ENCODE results near the gene APOC1.
"Not testable (repeated sequence)": the region's sequence is repeated elsewhere in the genome, so short reads cannot be mapped to it uniquely, and the experiment has no call there.

Gene APOC1
- 0 reads per million in 4 experiments for total RNA-seq

DNA sequence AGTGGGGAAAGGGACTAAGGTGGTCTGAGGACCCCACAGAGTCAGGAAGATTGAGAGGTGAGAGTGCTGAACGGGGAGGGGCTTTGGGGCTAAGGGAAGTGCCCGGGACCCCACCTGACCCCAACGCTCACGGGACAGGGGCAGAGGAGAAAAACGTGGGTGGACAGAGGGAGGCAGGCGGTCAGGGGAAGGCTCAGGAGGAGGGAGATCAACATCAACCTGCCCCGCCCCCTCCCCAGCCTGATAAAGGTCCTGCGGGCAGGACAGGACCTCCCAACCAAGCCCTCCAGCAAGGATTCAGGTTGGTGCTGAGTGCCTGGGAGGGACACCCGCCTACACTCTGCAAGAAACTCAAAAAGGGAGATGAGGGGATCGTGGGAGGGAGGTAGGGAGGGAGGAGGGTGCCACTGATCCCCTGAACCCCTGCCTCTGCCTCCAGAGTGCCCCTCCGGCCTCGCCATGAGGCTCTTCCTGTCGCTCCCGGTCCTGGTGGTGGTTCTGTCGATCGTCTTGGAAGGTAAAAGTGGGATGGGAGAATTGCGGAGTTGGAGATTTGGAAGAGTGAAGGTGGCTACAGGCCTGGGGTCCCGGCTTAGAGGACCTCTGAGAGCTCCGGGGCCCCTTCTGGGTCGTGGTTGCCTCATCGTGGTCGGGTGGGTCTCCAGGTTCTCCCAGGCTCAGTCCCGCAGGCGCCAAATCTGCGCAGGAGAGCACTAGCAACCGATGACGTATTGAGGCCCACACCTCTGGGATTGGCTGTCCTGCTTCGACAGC, at the start of gene APOC1:
Gene APOC1 (plus strand): TSS at position 176 of the 774 bp plus-strand sequence. CDS start 284 bp downstream, at position 460.
- peak; percentile 70 for DNase-seq

DNA sequence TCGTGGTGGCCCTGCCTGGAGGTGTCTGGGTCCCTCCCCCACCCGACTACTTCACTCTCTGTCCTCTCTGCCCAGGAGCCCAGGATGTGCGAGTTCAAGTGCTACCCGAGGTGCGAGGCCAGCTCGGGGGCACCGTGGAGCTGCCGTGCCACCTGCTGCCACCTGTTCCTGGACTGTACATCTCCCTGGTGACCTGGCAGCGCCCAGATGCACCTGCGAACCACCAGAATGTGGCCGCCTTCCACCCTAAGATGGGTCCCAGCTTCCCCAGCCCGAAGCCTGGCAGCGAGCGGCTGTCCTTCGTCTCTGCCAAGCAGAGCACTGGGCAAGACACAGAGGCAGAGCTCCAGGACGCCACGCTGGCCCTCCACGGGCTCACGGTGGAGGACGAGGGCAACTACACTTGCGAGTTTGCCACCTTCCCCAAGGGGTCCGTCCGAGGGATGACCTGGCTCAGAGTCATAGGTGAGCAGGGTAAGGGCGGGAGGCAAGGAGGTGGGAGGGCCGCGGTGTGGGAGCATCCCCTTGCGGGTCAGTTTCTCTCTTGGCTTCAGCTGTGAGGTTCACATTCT, 49.1 kb upstream of the APOC1 start:
- DNase-seq, result no peak

DNA sequence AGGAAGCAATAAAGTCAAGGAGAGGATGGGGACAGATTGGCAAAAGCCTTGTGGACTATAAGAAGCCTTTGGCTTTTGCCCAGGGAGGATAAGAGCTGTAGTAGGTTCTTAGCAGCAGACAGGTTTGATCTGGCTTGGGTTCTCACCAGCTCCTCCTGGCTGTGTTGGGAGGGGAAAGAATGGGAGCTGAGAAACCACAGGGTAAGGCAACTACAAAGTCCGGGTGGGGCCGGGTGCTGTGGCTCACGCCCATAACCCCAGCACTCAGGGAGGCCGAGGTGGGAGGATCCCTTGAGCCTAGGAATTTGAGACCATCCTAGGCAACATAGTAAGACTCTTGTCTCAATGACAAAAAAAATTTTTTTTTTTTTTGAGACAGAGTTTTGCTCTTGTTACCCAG, 47.7 kb upstream of the APOC1 start:
- DNase-seq, result no peak

DNA sequence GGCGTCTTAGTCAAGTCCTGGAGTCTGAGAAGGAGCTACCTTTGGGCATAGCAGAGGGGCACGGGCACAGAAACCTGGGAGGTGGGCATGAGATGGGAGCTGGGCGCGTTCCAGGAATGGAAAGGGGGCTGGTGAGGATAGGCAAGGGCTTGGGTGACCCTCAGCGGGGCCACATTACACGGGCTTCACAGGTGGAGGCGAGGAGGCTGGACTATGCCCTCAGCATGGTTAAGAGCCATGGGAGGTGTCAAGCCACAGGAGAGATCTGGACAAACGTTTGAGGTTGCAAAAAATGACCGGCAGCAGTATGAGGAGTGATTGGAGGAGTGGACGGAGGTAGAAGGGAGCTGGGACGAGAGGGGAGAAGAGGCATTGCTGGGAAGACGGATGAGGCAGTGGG, 46.8 kb upstream of the APOC1 start:
- DNase-seq, result no peak

DNA sequence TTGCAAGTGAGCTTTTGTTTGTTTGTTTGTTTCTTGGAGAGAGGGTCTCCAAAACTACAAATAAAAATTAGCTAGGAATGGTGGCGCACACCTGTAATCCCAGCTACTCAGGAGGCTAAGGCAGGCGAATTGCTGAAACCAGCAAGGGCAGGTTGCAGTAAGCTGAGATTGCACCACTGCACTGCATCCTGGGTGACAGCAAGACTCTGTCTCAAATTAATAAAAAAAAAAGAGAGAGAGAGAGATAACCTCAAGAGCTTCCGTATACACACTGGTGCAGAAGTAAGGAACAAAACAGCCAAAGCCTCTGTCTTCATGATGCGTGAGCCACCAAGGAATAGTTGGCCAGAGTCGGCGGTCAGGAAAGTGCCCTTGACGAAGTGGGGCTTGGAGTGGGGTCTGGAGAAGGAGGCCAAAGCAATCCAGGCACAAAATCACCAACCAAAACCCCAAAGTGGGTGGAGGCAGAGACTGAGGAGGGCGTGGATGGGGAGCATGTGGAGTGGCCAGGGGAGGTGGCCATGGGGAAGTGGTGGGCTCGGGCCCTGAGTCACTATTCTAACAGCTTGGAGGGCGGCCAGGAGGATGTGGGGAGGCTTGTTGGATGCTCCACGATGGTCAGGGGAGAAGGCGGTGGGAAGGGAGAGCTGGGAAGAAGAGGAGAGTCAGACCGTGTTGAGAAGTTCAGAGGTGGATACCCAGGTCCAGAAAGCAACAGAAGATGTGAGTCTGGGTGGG, 44.5 kb upstream of the APOC1 start:
- no peak for DNase-seq

DNA sequence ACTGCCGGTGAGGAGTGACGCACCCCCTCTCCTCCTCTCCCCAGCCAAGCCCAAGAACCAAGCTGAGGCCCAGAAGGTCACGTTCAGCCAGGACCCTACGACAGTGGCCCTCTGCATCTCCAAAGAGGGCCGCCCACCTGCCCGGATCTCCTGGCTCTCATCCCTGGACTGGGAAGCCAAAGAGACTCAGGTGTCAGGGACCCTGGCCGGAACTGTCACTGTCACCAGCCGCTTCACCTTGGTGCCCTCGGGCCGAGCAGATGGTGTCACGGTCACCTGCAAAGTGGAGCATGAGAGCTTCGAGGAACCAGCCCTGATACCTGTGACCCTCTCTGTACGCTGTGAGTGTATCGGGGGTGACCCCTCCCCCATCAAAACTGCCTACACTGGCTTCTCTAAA, 42.6 kb upstream of the APOC1 start:
- DNase-seq, result no peak

DNA sequence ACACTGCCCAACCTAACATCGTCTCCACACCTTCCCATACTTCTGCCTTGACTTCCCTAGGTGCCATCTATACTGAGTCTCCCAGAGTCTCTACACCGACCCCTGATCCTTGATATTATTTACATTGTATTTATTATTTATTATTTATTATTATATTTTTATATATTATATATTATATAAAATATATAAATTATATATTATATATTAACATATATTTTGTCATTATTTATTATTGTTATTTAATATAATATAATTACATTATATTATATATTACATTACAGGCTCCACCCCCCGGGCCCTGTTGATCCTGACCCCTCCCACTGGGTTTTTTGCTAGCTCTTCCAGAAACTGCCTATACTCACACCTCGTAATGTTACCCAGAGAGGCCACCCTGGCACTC, 41.7 kb upstream of the APOC1 start:
- DNase-seq, result no peak

DNA sequence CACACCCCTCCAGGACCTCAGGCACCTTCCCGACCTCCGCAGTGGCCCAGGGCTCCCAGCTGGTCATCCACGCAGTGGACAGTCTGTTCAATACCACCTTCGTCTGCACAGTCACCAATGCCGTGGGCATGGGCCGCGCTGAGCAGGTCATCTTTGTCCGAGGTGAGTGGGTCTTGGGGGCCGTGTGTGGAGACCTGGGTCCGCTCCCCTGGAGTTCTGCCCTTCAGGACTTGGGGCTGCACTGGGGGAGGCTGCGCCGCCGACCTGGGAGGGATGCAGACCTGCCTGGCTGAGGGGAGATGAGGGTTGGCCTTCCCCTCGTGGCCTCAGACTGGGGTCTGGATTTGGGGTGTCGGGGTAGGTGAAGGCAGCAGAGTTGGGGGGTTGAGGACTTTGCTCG, 40.1 kb upstream of the APOC1 start:
- DNase-seq, result no peak

DNA sequence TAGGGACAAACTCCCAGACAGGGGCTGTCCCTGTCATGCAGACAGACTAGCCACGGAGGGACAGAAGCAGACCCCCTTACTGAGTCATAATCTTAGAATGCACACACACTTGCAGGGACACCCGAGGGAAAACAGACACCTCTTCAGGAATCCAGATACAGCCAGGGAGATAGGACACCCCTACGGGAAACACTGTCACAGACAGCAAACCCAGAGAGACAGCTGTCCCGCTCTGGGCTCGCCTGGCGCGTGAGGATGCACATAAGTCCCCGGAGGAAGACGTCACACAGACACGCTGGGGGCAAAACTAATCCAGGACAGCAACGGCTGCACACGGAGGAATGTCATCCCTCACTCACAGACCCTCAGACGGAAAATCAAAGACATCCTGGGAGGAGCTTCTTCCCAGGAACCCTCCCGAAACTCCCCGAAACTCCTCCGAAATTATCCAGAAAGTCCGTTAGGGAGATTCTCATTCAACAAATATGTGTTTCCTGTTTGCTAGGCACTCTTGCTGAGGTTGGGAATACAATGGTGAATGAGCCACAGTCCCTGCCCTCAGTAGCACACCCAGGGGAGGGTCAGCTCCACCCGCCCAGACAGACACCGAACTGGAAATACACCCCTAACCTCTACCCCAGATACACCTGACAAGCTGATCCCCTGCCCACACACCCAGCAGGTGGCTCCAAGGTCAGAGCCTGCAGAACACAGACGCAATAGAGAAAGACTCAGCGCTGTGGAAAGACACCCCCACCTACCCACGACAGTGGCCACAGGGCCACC, 38.5 kb upstream of the APOC1 start:
- DNase-seq, result no peak

DNA sequence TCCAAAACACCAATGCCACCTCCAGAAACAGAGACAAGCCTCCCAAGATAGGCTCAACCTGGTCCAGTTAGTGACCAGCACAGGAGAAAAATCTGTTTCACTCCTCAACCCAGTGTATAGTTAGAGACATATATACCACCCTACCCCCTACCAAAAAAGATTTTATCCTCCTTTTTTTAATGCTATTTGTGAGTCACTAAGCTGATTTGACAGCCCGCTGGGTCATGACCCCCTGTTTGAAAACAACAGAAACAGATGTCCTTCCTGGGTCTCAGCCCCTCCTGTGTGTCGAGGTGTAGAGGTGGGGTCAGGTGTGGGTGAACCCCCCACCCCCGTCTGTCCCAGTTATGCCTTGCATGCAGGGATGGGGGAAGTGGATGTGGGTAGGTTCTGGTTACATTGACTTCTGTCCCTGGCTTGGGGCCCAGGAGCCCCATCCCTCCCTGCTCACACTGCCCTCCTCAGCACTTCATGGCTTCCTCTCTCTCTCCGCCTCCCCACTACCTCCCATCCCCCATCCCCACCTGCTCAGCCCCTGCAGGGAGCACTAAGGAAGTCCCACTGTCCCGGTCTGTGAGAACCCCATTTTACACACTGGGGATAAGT, 37.4 kb upstream of the APOC1 start:
- DNase-seq, result no peak

DNA sequence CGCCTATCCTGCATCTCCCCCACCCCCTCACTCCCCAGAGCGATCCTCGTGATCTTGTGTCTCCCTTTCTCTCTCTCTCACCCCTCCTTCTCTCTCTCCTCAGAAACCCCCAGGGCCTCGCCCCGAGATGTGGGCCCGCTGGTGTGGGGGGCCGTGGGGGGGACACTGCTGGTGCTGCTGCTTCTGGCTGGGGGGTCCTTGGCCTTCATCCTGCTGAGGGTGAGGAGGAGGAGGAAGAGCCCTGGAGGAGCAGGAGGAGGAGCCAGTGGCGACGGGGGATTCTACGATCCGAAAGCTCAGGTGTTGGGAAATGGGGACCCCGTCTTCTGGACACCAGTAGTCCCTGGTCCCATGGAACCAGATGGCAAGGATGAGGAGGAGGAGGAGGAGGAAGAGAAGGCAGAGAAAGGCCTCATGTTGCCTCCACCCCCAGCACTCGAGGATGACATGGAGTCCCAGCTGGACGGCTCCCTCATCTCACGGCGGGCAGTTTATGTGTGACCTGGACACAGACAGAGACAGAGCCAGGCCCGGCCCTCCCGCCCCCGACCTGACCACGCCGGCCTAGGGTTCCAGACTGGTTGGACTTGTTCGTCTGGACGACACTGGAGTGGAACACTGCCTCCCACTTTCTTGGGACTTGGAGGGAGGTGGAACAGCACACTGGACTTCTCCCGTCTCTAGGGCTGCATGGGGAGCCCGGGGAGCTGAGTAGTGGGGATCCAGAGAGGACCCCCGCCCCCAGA, 36.1 kb upstream of the APOC1 start:
- no peak for DNase-seq

DNA sequence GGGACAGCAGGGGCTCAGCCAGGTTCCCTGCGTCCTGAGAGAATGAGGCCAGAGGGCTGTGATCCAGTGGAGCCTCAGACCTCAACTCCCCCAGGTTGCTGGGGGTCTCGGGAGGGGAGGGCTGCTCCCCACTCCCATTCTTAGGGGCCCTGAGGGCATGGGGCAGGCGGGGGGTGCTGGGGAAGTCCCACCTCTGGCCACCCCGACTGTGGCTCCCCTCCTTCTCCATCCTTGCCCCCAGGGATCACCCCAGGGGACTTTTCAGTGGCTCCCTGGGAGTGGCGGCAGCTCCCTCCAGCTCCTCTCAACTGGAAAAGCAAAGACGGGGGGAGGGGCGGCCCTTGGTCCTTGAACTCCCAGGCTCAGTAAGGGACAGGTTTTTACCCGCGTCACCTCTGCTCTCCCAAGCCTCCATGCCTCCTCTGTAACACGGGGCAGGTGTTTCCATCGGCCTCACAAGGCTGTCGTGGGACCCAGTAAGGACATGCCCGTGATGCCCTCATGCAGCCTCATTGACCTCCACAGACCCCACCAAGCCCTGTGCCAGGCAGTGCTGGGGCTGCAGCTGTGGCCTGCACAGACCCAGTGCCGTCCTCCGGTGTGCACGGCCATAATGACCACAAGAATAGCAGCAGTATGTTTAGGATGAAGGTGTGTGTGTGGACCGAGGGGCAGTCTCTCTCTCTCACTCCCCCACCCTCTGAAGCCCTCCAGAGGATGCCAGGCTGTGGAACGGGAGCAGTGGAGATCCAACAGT, 34.9 kb upstream of the APOC1 start:
- DNase-seq, result no peak

DNA sequence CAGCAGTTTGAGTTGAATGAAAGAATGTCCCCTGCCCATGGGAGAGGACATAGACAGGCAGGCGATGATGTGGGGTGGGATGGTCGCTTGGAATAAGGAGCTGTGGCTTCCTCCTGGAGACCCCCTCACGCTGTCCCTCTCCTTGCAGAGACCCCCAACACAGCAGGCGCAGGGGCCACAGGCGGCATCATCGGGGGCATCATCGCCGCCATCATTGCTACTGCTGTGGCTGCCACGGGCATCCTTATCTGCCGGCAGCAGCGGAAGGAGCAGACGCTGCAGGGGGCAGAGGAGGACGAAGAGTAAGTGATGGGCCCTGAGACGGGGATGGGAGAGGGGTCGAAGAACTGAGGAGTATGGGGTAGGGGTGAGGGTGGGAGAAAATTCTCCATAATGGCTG, 32.3 kb upstream of the APOC1 start:
- DNase-seq, result no peak

DNA sequence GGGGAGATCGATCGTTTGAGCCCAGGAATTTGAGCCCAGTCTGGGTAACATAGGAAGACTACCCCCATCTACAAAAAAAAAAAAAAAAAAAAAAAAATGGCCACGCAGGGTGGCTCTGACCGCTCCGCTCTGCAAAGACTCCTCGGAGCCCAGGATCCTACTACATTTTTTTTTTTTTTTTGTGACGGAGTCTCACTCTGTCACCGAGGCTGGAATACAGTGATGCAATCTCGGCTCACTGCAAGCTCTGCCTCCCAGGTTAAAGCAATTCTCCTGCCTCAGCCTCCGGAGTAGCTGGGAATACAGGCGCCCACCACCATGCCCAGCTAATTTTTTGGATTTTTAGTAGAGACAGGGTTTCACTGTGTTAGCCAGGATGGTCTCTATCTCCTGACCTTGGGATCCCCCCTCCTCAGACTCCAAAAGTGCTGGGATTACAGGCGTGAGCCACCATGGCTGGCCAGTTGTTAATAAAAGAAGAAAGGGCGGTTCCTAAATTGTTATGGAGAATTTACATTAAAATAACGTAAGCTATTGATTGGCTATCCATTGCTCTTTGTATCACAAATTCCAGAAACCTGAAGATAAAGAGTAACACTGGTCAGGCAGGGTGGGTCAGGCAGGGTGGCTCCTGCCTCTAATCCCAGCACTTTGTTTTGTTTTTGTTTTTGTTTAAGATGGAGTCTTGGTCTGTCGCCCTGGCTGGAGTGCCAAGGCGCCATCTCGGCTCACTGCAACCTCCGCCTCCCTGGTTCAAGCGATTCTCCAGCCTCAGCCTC, 31.6 kb upstream of the APOC1 start:
- DNase-seq, result not testable (repeated sequence)

DNA sequence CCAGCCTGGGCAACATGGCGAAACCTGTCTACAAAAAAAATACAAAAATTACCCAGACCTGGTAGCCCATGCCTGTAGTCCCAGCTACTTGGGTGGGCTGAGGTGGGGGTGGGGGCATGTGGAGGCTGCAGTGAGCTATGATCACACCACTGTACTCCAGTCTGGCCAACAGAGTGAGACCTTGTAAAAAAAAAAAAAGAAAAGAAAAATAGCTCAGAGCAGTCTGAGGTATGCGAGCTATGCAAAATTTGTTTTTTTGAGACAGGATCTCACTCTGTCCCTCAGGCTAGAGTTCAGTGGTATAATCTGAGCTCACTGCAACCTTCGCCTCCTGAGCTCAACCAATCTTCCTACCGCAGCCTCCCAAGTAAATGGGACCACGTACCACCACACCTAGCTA, 30.5 kb upstream of the APOC1 start:
- DNase-seq, result no peak

DNA sequence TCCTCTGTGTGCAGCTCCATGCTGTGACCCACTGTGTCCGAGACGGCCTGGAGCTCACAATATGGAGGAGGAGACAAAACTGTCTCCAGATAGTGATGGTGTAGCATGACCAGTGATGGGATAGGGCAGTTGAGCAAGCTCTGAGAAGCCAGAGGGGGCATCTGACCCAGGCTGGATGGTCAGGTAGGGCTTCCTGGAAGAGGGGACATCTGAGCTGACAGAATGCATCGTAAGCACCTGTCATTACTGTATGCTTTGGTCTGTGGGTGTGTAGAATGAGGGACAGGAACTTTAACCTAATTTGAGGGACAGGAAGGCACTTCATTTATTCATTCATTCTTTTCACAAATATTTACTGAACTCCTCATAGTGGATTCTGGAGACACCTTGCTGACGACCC, 29.8 kb upstream of the APOC1 start:
- no peak for DNase-seq

DNA sequence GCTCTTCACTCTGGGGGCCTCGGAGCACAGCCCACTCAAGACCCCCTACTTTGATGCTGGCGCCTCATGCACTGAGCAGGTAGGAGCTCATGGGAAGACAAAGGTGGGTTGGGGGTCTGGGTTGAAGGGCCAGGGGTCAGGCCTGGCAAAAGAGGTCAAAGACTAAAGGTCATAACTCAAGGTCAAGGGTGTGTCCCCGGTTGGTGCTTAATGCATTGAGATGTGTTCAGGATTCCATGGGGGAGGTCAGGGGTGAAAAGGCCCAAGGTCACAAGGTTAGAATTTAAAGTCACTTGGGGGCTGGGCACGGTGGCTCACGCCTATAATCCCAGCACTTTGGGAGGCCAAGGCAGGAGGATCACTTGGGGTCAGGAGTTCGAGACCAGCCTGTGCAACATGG, 28.3 kb upstream of the APOC1 start:
- no peak for DNase-seq

DNA sequence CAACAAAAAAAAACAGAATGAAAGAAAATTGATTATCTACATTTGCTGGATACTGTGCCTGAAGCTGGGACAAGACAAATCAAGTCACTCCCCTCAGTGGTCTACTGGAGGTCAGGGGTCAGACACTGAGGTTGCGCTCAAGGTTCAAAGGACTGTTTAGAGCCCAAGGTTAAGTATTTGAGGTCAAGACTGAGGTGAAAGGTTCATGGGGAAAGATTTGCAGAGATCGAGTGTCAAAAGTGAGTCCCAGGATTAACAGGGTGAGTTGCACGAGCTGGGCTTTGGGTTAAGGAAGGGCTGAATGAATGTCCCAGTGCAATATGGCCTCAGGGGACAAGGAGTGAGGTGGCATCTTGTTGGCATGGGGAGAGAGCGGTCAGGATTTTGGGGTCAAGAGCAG, 26.8 kb upstream of the APOC1 start:
- no peak for DNase-seq

DNA sequence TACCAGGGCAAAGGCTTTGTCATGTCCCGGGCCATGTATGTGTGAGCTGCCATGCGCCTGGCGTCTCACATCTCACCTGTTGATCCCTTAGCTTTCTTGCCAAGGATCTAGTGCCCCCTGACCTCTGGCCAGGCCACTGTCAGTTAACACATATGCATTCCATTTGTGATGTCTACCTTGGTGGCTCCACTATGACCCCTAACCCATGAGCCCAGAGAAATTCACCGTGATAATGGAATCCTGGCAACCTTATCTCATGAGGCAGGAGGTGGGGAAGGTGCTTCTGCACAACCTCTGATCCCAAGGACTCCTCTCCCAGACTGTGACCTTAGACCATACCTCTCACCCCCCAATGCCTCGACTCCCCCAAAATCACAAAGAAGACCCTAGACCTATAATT, 26.1 kb upstream of the APOC1 start:
- DNase-seq, result not testable (repeated sequence)

DNA sequence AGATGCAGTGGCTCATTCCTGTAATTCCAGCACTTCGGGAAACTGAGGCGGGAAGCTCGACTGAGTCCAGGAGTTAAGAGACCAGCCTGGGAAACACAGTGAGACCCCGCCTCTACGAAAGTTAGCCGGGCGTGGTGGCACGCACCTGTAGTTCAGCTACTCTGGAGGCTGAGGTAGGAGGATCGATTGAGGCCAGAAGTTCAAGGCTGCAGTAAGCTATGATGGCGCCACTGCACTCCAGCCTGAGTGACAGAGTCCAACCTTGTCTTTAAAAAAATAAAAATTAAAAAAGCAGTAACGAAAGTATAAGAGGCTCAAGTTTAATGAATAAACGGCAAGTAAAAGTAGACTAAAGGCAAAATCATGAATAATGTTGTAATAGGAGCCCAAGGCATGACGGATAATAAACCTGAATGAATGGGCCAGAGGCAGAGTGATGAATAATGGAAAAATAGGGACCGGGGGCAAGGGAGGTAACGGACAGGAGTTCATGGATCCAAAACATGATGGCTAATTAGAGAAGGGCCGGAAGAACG, 24.5 kb upstream of the APOC1 start:
- no peak for DNase-seq
